ENCODE results near the gene TNFRSF1A. TPM values are rescaled to one million over a fixed set of nuclear protein-coding genes. Genes with fewer than 3 reads are reported as not detected.

The TNFRSF1A gene
- polyA plus RNA-seq, 1 experiment: 217 TPM

DNA sequence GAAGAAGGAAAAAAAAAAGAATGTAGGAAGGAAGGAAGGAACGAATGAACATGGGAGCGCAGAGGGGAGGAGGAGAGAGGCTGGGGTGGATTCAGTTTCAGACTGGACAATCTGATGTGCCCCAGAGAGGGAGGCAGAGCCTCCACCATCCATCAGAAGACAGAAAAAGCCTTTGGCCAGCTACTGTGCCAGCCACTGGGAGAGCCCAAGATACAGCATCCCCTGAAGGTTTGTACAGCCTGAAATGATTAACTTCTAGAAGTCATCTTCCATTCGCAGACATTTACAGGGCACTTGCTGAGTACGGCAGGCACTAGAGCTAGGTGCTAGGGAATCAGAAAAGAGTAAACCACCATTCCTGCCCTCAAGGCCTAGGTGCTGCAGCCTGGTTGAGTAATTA lies 22.4 kb downstream of the TNFRSF1A start:
- POLR2A ChIA-PET: interaction anchor here (0.6 kb wide), 1 partner anchor 132 kb away, joined by 3 read pairs; the partner anchor contains the start of gene TAPBPL
- no peak for DNase-seq (ENCODE audit: low read depth)
- H3K27me3 ChIP-seq (ENCODE audit: control insufficient read depth, insufficient read depth, low read length): no peaks in the 10 kb centered on the region
- TF ChIP-seq, protein P1, sequence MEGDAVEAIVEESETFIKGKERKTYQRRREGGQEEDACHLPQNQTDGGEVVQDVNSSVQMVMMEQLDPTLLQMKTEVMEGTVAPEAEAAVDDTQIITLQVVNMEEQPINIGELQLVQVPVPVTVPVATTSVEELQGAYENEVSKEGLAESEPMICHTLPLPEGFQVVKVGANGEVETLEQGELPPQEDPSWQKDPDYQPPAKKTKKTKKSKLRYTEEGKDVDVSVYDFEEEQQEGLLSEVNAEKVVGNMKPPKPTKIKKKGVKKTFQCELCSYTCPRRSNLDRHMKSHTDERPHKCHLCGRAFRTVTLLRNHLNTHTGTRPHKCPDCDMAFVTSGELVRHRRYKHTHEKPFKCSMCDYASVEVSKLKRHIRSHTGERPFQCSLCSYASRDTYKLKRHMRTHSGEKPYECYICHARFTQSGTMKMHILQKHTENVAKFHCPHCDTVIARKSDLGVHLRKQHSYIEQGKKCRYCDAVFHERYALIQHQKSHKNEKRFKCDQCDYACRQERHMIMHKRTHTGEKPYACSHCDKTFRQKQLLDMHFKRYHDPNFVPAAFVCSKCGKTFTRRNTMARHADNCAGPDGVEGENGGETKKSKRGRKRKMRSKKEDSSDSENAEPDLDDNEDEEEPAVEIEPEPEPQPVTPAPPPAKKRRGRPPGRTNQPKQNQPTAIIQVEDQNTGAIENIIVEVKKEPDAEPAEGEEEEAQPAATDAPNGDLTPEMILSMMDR (IDR thresholded peaks at IDR 0.05; ENCODE audit: insufficient read depth, low read depth, low read length): no peak
- no peak overlapping the region for H3K4me3 ChIP-seq (ENCODE audit: low read depth, low read length)
- peaks cover 2% of the 10 kb centered on the region; the same call in 1 of the 2 replicates for H3K36me3 ChIP-seq (ENCODE audit: control insufficient read depth, insufficient read depth, low read length)
- CTCF ChIA-PET: interaction anchor here (0.9 to 1.2 kb wide), 3 partner anchors 12 to 331 kb away, joined by 3 read pairs; partner anchors contain the start of gene TAPBPL

- no peaks in the 10 kb centered on the region for H3K36me3 ChIP-seq (ENCODE audit: control insufficient read depth, insufficient read depth, low read length)
- no peak overlapping the region for H3K4me3 ChIP-seq (ENCODE audit: low read depth, low read length)
- no peaks in the 10 kb centered on the region for H3K27me3 ChIP-seq (ENCODE audit: control insufficient read depth, insufficient read depth, low read length)
- TF ChIP-seq, protein P1 (IDR thresholded peaks at IDR 0.05; ENCODE audit: insufficient read depth, low read depth, low read length): no peak
- ChIA-PET POLR2A (no interaction called here), CTCF (no interaction called here)
- DNase-seq (ENCODE audit: low read depth): no peak
Observed at GRCh38 chr12:6318440-6318879, 23.4 kb downstream of the TNFRSF1A start.

- Histone ChIP-seq H3K36me3 (ENCODE audit: control insufficient read depth, insufficient read depth, low read length) (no peaks in the 10 kb centered on the region), H3K27me3 (ENCODE audit: control insufficient read depth, insufficient read depth, low read length) (no peaks in the 10 kb centered on the region), H3K4me3 (ENCODE audit: low read depth, low read length) (no peak overlapping the region)
- no peak for DNase-seq (ENCODE audit: low read depth)
- CTCF ChIA-PET: interaction anchor here (1.0 kb wide), 1 partner anchor 45 kb away, joined by 3 read pairs; no protein-coding TSS in a partner anchor
- TF ChIP-seq, protein P1 (IDR thresholded peaks at IDR 0.05; ENCODE audit: insufficient read depth, low read depth, low read length): no peak
- POLR2A ChIA-PET: no interaction called here
Observed at GRCh38 chr12:6317693-6318439, 24.0 kb downstream of the TNFRSF1A start.

DNA sequence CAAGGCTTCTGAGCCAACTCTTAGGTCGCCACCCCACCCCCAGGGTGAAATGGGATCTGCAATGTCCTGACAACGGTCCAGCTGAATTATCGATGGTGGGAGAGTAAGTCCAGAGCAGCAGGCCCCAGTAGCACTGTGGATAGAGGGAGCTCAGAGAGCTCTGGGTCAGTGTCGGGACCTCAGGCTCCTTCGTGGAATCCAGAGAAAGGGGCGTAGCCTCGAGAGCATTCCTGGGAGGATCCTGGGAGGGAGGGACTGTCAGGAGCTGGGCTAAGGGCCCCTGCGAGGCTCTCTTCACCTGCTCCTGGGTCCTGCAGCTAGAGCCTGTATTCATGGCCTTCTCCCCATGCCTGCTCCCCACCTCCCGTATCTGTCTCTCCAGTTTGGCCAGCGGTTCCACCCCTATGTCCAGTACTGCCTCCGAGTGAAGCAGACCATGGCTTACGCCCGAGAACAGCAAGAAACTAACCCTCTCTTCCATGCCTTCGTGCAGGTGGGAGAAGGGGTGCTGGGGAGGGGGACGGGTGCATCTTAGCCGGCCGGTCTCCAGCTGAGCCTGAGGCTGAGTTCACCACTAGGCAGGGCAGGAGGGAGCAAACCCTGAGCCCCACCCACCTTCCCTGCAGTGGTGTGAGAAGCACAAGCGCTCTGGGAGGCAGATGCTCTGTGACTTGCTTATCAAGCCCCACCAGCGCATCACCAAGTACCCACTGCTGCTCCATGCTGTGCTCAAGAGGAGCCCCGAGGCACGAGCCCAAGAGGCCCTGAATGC lies 24.8 kb downstream of the TNFRSF1A start:
- Histone ChIP-seq H3K4me3 (ENCODE audit: low read depth, low read length) (no peak overlapping the region), H3K27me3 (ENCODE audit: control insufficient read depth, insufficient read depth, low read length) (no peaks in the 10 kb centered on the region), H3K36me3 (ENCODE audit: control insufficient read depth, insufficient read depth, low read length) (no peaks in the 10 kb centered on the region)
- ChIA-PET POLR2A (no interaction called here), CTCF (interaction anchor here (1.0 to 1.7 kb wide), 2 partner anchors 12 to 46 kb away, joined by 3 to 4 read pairs; no protein-coding TSS in a partner anchor)
- TF ChIP-seq, protein P1 (IDR thresholded peaks at IDR 0.05; ENCODE audit: insufficient read depth, low read depth, low read length): no peak
- no peak for DNase-seq (ENCODE audit: low read depth)

Measured in BJ (cell line).